Osteoblast (primary cell): ENCODE data around the gene FTO. TPM values are rescaled to one million over a fixed set of nuclear protein-coding genes. Genes with fewer than 3 reads are reported as not detected.

Experiments used
- DNase-seq: peaks from one replicate; pipeline ENCODE4 v3.0.0; 2011; ENCODE audit warnings: low spot score, mixed read lengths; ENCODE audit not compliant: insufficient read length; ENCODE audit errors: missing footprints
- H2AFZ ChIP-seq: 2 replicates; pipeline ENCODE4 v1.6.0; 2011; ENCODE audit warnings: mild to moderate bottlenecking, low read length
- H3K27ac ChIP-seq: 2 replicates; pipeline ENCODE4 v1.5.1; 2011; ENCODE audit warnings: mild to moderate bottlenecking, low read depth, low read length, moderate library complexity
- H3K27me3 ChIP-seq: 2 replicates; pipeline ENCODE4 v1.6.0; 2012; ENCODE audit warnings: mild to moderate bottlenecking, control low read depth, inconsistent platforms, low read length, moderate library complexity; ENCODE audit not compliant: insufficient read depth
- H3K36me3 ChIP-seq: 2 replicates; pipeline ENCODE4 v1.5.1; 2011; ENCODE audit warnings: mild to moderate bottlenecking, low read length, control low read depth, moderate library complexity; ENCODE audit not compliant: insufficient read depth
- H3K4me1 ChIP-seq: 2 replicates; pipeline ENCODE4 v1.5.1; 2011; ENCODE audit warnings: mild to moderate bottlenecking, low read length, control low read depth, moderate library complexity; ENCODE audit not compliant: insufficient read depth
- H3K4me2 ChIP-seq: 2 replicates; pipeline ENCODE4 v1.6.0; 2011; ENCODE audit warnings: mild to moderate bottlenecking, low read length; ENCODE audit not compliant: insufficient read depth
- H3K4me3 ChIP-seq: fragments of 200-600 bp; sonication (generic); 3 replicates; pipeline ENCODE4 v1.5.1; 2012; ENCODE audit warnings: mild to moderate bottlenecking, low read length, inconsistent platforms; ENCODE audit not compliant: insufficient read depth
- H3K79me2 ChIP-seq: 2 replicates; pipeline ENCODE4 v1.6.0; 2012; ENCODE audit warnings: mild to moderate bottlenecking, low read length, control low read depth, inconsistent platforms; ENCODE audit not compliant: insufficient read depth
- H3K9me3 ChIP-seq: 2 replicates; pipeline ENCODE4 v1.5.1; 2011; ENCODE audit warnings: low read depth, low read length, control low read depth
- H4K20me1 ChIP-seq: 2 replicates; pipeline ENCODE4 v1.6.0; 2012; ENCODE audit warnings: mild to moderate bottlenecking, low read length, control low read depth; ENCODE audit not compliant: insufficient read depth
- total RNA-seq: library from RNA; depleted of rRNA; stranded (reverse); fragments of >200 nt; gene quantifications from 2 replicates; pipeline ENCODE4 v1.2.3, GENCODE V29; 2012
- TF ChIP-seq, protein P1 (sequence below): IDR thresholded peaks from 2 replicates; pipeline ENCODE4 v1.5.1; 2011; ENCODE audit warnings: mild to moderate bottlenecking, low read depth, low read length, moderate library complexity; ENCODE audit errors: extremely low read depth

FTO gene
- total RNA-seq, 1 donor = 152 TPM

DNA sequence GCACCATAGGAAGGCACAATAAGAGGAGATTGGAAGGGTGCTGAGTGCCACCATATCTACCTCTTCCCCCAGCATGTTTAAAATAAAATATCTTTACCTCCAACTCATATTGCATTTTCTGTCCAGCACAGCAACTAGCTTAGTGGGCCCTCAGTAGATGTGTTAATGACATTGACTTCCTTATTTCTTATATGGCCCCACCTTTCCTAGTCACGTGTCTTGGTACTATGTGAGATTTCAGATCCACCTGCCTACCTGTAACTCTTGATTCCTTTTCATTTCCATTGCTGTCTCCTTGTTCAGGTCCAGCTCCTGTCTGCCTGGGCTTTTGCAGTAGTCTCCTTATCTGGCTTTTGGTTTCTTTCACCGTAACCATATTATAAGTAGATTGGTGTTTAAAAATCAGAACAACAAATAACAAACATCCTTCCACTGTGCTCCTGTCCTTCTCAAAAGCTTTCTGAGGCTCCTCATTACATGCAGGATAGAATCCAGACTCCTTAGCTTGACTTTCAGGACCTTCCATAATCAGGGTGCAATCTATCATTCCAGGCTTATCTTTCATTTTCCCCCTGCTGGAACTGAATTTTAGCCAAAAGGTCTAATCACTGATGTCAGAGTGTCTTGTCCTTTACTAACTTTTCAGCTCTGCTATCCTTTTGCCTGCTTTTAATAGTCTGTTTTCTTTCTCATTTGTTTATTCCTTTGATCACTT is 71.3 kb downstream of the FTO start:
- peak overlapping the region; percentile 74 for H3K4me2 ChIP-seq
- TF ChIP-seq, protein P1, sequence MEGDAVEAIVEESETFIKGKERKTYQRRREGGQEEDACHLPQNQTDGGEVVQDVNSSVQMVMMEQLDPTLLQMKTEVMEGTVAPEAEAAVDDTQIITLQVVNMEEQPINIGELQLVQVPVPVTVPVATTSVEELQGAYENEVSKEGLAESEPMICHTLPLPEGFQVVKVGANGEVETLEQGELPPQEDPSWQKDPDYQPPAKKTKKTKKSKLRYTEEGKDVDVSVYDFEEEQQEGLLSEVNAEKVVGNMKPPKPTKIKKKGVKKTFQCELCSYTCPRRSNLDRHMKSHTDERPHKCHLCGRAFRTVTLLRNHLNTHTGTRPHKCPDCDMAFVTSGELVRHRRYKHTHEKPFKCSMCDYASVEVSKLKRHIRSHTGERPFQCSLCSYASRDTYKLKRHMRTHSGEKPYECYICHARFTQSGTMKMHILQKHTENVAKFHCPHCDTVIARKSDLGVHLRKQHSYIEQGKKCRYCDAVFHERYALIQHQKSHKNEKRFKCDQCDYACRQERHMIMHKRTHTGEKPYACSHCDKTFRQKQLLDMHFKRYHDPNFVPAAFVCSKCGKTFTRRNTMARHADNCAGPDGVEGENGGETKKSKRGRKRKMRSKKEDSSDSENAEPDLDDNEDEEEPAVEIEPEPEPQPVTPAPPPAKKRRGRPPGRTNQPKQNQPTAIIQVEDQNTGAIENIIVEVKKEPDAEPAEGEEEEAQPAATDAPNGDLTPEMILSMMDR = no peak
- H3K79me2 ChIP-seq = peaks cover 70% of the 10 kb centered on the region
- H3K27me3 ChIP-seq = no peaks in the 10 kb centered on the region
- no peak for DNase-seq
- H2AFZ ChIP-seq = no peak overlapping the region
- peak overlapping the region; percentile 89 for H3K27ac ChIP-seq
- H3K4me1 ChIP-seq = peaks cover 68% of the 10 kb centered on the region
- no peak overlapping the region for H3K4me3 ChIP-seq
- H3K9me3 ChIP-seq = no peaks in the 10 kb centered on the region
- H4K20me1 ChIP-seq = no peaks in the 10 kb centered on the region
- no peaks in the 10 kb centered on the region for H3K36me3 ChIP-seq

DNA sequence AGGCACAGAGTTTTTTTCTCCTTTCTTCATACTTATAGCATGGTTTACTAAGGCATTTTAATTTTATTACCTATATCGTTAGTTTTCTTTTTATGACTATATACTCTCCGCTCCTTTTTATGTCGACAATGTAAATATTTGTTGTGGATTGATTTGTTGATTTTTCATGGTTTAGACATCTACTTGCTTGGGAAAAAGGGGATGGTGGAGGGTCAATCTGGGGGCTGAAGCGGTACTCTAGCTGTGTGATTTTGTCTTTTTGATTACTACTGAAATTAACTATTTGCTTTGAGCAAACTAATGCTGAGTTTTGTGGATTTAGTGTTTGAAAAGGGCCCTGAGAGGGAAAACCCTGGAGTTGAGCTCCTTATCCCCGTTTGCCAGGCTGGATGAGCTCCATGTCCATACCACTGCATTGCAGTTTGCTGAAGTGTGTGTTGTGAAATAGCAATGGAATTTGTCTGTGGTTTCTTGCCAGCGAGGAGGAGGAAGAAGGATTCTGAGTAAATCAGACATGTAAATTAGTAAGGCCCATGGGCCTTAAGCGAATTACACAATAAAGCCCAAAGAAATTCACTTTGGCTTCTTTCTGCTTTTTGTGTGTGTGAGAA is 72.0 kb downstream of the FTO start:
- no peak for DNase-seq
- H3K27me3 ChIP-seq = no peaks in the 10 kb centered on the region
- peak overlapping the region; percentile 89 for H3K27ac ChIP-seq
- H3K79me2 ChIP-seq = peaks cover 73% of the 10 kb centered on the region
- H3K36me3 ChIP-seq = no peaks in the 10 kb centered on the region
- H3K4me3 ChIP-seq = peak overlapping the region; percentile 12
- H2AFZ ChIP-seq = no peak overlapping the region
- H3K4me1 ChIP-seq = peaks cover 65% of the 10 kb centered on the region
- TF ChIP-seq, protein P1 = no peak
- no peaks in the 10 kb centered on the region for H3K9me3 ChIP-seq
- H3K4me2 ChIP-seq = peak overlapping the region; percentile 74
- H4K20me1 ChIP-seq = no peaks in the 10 kb centered on the region

DNA sequence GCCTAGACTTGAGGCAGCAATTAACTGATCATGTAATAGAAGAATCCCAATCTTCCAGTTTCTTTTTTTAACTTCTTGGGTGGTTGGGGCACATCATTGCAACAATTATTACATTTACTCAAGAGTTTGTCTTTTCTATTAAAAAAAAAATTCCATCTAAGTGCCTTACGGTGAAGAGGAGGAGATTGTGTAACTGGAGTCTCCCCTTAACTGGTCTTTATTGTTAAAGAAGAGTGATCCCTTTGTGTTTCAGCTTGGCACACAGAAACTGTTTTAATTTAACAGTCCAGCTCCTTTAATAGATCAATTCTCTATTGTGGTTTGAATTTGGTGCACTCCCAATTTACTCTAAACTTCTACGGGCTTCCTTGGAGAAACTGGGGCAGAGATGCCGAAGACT is 75.2 kb downstream of the FTO start:
- DNase-seq = no peak
- Histone ChIP-seq H3K27me3 (no peaks in the 10 kb centered on the region), H3K36me3 (no peaks in the 10 kb centered on the region), H3K4me1 (peaks cover 42% of the 10 kb centered on the region), H4K20me1 (no peaks in the 10 kb centered on the region), H3K4me2 (no peak overlapping the region), H2AFZ (no peak overlapping the region), H3K4me3 (no peak overlapping the region), H3K27ac (no peak overlapping the region), H3K9me3 (no peaks in the 10 kb centered on the region), H3K79me2 (peaks cover 78% of the 10 kb centered on the region)
- TF ChIP-seq, protein P1 = no peak

DNA sequence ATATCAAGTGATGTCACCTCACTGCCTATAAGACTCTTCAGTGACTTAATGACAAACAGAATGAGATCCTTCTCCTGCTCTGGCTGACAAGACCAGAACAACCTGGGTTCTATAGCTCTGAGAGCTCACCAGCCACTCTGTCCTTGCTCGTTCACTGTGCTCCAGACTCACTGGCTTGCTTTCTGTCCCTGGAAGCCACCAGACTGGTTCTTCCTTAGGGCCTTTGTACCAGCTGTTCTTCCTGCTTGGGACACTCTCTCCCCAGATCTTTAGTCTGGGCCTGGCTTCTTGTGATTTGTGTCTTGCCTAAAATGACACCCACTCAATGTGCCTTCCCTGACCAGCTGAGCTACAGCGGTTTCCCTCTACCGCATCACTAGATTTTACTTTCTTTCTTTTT is 76.1 kb downstream of the FTO start:
- peaks cover 35% of the 10 kb centered on the region for H3K4me1 ChIP-seq
- peaks cover 72% of the 10 kb centered on the region for H3K79me2 ChIP-seq

More for the DNA sequence above, 76.1 kb downstream of the FTO start:
- TF ChIP-seq, protein P1 = no peak
- H2AFZ ChIP-seq = no peak overlapping the region
- H3K4me3 ChIP-seq = no peak overlapping the region
- no peak overlapping the region for H3K4me2 ChIP-seq
- DNase-seq = no peak
- no peaks in the 10 kb centered on the region for H3K27me3 ChIP-seq
- no peaks in the 10 kb centered on the region for H4K20me1 ChIP-seq
- no peak overlapping the region for H3K27ac ChIP-seq
- no peaks in the 10 kb centered on the region for H3K9me3 ChIP-seq
- H3K36me3 ChIP-seq = no peaks in the 10 kb centered on the region
